Thyroid gland (tissue), 4 donors: ENCODE data around the gene ZZZ3.

Experiments used
- POLR2A ChIP-seq, 2 donors: fragments of 450-650 bp; IDR thresholded peaks; one replicate each; pipeline ENCODE4 v1.6.1; 2017; ENCODE audit warnings: antibody characterized with exemption in 2 of 2, mild to moderate bottlenecking in 2 of 2, moderate library complexity in 1 of 2
- TF ChIP-seq, protein P1 (sequence below), 6 experiments: fragments of 200-600 bp in 3 of 6; fragments of 450-650 bp in 3 of 6; sonication (generic) in 3 of 6; IDR thresholded peaks; one replicate each; pipeline ENCODE4 v1.5.1; 2016 to 2019; ENCODE audit warnings: antibody characterized with exemption in 6 of 6, mild to moderate bottlenecking in 2 of 6, inconsistent platforms in 1 of 6, moderate library complexity in 1 of 6

DNA sequence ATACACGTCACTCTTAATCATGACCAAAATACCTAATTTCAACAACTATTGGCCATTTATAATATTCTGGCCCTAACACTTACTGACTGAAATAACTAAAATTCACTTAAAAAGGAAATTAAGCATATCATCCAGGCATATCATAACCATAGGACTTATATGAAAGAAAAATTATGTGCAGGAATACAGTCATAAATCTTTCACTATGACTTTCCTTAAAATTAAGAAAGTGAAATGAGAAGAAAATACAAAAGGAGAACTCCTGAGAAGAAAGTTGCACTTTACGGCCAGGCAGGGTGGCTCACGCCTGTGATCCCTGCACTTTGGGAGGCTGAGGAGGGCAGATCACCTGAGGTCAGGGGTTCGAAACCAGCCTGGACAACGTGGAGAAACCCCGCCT lies 9.4 kb downstream of the ZZZ3 start:
- TF ChIP-seq, protein P1, sequence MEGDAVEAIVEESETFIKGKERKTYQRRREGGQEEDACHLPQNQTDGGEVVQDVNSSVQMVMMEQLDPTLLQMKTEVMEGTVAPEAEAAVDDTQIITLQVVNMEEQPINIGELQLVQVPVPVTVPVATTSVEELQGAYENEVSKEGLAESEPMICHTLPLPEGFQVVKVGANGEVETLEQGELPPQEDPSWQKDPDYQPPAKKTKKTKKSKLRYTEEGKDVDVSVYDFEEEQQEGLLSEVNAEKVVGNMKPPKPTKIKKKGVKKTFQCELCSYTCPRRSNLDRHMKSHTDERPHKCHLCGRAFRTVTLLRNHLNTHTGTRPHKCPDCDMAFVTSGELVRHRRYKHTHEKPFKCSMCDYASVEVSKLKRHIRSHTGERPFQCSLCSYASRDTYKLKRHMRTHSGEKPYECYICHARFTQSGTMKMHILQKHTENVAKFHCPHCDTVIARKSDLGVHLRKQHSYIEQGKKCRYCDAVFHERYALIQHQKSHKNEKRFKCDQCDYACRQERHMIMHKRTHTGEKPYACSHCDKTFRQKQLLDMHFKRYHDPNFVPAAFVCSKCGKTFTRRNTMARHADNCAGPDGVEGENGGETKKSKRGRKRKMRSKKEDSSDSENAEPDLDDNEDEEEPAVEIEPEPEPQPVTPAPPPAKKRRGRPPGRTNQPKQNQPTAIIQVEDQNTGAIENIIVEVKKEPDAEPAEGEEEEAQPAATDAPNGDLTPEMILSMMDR (IDR thresholded peaks at IDR 0.05), result no peak
- no peak for TF ChIP-seq POLR2A (IDR thresholded peaks at IDR 0.05)
